ENCODE data around the gene RUNDC3A. TPM values are rescaled to one million over a fixed set of nuclear protein-coding genes. Genes with fewer than 3 reads are reported as not detected.

RUNDC3A gene
- total and polyA plus RNA-seq, 2 of the 13 experiments (the other 11 are each of a cell fraction or from before 2014, with no cell fraction given): 0.25 TPM; not detected in 1

DNA sequence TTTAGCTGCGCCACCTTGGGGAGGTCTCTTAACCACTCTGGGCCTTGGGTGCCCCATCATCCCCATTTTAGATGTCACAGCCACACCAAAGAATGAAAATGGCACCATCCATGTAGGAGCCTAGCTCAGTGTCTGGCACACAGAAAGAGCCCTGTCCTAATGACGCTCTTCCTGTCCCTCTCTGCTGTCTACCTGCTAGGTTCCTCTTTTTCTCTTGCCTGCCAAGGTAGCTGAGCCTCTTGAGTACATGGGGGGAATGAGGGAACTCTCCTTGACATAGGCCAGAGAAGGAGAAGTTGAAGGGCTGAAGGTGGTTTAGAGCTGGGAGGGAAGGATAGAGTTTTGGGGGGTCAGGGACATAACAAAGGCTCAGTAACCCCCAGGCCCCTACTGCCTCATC is 1.8 kb downstream of the RUNDC3A start (continued):
- TF ChIP-seq, protein P1, sequence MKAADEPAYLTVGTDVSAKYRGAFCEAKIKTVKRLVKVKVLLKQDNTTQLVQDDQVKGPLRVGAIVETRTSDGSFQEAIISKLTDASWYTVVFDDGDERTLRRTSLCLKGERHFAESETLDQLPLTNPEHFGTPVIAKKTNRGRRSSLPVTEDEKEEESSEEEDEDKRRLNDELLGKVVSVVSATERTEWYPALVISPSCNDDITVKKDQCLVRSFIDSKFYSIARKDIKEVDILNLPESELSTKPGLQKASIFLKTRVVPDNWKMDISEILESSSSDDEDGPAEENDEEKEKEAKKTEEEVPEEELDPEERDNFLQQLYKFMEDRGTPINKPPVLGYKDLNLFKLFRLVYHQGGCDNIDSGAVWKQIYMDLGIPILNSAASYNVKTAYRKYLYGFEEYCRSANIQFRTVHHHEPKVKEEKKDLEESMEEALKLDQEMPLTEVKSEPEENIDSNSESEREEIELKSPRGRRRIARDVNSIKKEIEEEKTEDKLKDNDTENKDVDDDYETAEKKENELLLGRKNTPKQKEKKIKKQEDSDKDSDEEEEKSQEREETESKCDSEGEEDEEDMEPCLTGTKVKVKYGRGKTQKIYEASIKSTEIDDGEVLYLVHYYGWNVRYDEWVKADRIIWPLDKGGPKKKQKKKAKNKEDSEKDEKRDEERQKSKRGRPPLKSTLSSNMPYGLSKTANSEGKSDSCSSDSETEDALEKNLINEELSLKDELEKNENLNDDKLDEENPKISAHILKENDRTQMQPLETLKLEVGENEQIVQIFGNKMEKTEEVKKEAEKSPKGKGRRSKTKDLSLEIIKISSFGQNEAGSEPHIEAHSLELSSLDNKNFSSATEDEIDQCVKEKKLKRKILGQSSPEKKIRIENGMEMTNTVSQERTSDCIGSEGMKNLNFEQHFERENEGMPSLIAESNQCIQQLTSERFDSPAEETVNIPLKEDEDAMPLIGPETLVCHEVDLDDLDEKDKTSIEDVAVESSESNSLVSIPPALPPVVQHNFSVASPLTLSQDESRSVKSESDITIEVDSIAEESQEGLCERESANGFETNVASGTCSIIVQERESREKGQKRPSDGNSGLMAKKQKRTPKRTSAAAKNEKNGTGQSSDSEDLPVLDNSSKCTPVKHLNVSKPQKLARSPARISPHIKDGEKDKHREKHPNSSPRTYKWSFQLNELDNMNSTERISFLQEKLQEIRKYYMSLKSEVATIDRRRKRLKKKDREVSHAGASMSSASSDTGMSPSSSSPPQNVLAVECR (CRISPR knock-in tag; IDR thresholded peaks at IDR 0.05; ENCODE audit: borderline replicate concordance): no peak

DNA sequence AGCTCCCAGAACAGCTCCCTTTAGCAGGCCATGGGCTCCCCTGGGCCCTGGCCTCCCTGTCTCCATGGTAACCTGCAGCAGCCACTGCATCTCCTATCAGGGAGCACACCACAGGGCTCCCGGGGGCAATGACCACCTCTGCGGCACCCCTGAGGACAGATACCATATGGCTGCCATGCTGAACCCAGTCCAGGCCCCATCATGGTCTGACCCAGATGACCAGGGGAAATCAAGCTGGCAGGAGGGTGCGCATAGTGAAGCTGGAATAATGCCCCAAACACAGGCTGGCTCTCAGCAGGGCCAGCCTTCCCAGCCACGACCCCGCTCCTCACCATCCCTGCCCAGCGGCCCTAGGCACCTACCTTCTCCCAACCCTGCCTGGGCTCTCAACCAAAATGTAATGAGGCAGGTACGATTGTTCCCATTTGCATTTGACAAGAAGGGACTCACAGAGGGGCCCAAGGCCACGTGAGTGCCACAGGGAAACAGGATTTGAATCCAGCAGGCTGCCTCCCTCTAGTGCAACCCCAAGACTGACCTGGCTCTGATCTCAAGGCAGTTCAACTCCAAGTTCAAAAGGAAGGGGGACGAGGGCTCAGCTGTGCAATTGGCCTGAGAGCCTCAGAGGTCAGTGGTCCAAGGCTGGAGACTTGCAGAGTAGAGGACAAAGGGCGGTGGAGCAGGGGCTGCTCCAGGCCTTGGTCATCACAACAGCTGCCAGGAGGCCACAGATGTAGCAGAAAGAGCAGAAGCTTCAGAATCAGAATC is 2.4 kb downstream of the RUNDC3A start:
- CTCF ChIA-PET (ENCODE audit: low intra/inter-chr PET ratio, low total read pairs): no interaction called here
- Histone ChIP-seq H3K36me3 (replicated peaks in 1 of 2; ENCODE audit: control insufficient read depth in 1 of 2, insufficient read depth in 2 of 2, low read length in 2 of 2) (no peaks in the 10 kb centered on the region), H2AFZ (ENCODE audit: low read length) (no peak overlapping the region), H3K27me3 (ENCODE audit: control insufficient read depth in 1 of 2, insufficient read depth in 2 of 2, low read length in 2 of 2) (peaks cover 9 to 45% of the 10 kb centered on the region in 2 experiments; a peak in 4 of 5 replicates), H3K4me3 (replicated peaks in 1 of 3; ENCODE audit: insufficient read depth in 1 of 3, low read depth in 2 of 3, low read length in 3 of 3) (no peak overlapping the region), H3K27ac (ENCODE audit: extremely low read length, insufficient read depth, low read length) (no peak overlapping the region), H3K9me3 (ENCODE audit: low read length) (no peaks in the 10 kb centered on the region), H3K79me2 (ENCODE audit: insufficient read depth, low read length) (no peaks in the 10 kb centered on the region), H3K4me2 (ENCODE audit: low read depth, low read length) (no peak overlapping the region), H3K4me1 (ENCODE audit: insufficient read depth, low read length) (peaks cover 58% of the 10 kb centered on the region), H4K20me1 (ENCODE audit: insufficient read depth, low read length) (no peaks in the 10 kb centered on the region), H3K9ac (ENCODE audit: insufficient read depth, low read depth, low read length) (no peak overlapping the region)
- no TSS peak for BruUV-seq (replicated peaks)
- in situ Hi-C loops (cut with HindIII; ENCODE audit: extremely low pct_ligation_motif_present, low pct_unique_long_range_greater_than_20kb): no loop called here
- WGBS (ENCODE audit: low lambda C conversion rate): 17% methylated on average over 7 of the region's 10 CpGs
- FAIRE-seq (no peak), DNase-seq (ENCODE audit: low spot score) (no peak), ATAC-seq (no peak)
- POLR2A ChIA-PET: no interaction called here
- intact Hi-C loops (cut with micrococcal nuclease; ENCODE audit: unreplicated experiment): no loop called here
- peak; percentile 51; the same call in 1 of the 2 replicates for TF ChIP-seq HNF4A (CRISPR knock-in tag; IDR thresholded peaks at IDR 0.05)
- TF ChIP-seq MED8 (CRISPR knock-in tag; IDR thresholded peaks at IDR 0.05; ENCODE audit: insufficient replicate concordance): no peak
- TF ChIP-seq, protein P2, sequence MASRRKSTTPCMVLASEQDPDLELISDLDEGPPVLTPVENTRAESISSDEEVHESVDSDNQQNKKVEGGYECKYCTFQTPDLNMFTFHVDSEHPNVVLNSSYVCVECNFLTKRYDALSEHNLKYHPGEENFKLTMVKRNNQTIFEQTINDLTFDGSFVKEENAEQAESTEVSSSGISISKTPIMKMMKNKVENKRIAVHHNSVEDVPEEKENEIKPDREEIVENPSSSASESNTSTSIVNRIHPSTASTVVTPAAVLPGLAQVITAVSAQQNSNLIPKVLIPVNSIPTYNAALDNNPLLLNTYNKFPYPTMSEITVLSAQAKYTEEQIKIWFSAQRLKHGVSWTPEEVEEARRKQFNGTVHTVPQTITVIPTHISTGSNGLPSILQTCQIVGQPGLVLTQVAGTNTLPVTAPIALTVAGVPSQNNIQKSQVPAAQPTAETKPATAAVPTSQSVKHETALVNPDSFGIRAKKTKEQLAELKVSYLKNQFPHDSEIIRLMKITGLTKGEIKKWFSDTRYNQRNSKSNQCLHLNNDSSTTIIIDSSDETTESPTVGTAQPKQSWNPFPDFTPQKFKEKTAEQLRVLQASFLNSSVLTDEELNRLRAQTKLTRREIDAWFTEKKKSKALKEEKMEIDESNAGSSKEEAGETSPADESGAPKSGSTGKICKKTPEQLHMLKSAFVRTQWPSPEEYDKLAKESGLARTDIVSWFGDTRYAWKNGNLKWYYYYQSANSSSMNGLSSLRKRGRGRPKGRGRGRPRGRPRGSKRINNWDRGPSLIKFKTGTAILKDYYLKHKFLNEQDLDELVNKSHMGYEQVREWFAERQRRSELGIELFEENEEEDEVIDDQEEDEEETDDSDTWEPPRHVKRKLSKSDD (CRISPR knock-in tag; IDR thresholded peaks at IDR 0.05; ENCODE audit: low read depth): no peak
- no peak for TF ChIP-seq ZNF549 (CRISPR knock-in tag; IDR thresholded peaks at IDR 0.05)
- TF ChIP-seq IKZF4 (CRISPR knock-in tag; IDR thresholded peaks at IDR 0.05; ENCODE audit: borderline replicate concordance, low read depth, not compliant biosample characterization): no peak
- no peak for TF ChIP-seq ZNF17 (CRISPR knock-in tag; IDR thresholded peaks at IDR 0.05)
- no peak for TF ChIP-seq SMAD9 (CRISPR knock-in tag; IDR thresholded peaks at IDR 0.05)
- TF ChIP-seq RXRA (CRISPR knock-in tag; IDR thresholded peaks at IDR 0.05): peak; percentile 39; the same call in 1 of the 2 replicates
- 0 out of 2 replicates have a peak, but pooled peaks have one; percentile 14 for TF ChIP-seq BCL6 (CRISPR knock-in tag; IDR thresholded peaks at IDR 0.05)
- TF ChIP-seq ZFX (CRISPR knock-in tag; IDR thresholded peaks at IDR 0.05; ENCODE audit: low read depth): no peak
- TF ChIP-seq, protein P3, sequence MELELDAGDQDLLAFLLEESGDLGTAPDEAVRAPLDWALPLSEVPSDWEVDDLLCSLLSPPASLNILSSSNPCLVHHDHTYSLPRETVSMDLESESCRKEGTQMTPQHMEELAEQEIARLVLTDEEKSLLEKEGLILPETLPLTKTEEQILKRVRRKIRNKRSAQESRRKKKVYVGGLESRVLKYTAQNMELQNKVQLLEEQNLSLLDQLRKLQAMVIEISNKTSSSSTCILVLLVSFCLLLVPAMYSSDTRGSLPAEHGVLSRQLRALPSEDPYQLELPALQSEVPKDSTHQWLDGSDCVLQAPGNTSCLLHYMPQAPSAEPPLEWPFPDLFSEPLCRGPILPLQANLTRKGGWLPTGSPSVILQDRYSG (CRISPR knock-in tag; IDR thresholded peaks at IDR 0.05): no peak
- peak in 1 of 2 experiments; percentile 24; a peak in 1 of 4 replicates for TF ChIP-seq NR2F1 (CRISPR knock-in tag; IDR thresholded peaks at IDR 0.05)
- 0 out of 2 replicates have a peak, but pooled peaks have one; percentile 17 for TF ChIP-seq HDAC1 (CRISPR knock-in tag; IDR thresholded peaks at IDR 0.05)
- no peak for TF ChIP-seq POLR2A (IDR thresholded peaks at IDR 0.05; ENCODE audit: insufficient read depth in 1 of 2, low read depth in 2 of 2, low read length in 2 of 2)
